ENCODE measurements around the gene RNASE12. TPM values are rescaled to one million over a fixed set of nuclear protein-coding genes. Genes with fewer than 3 reads are reported as not detected.

The RNASE12 gene
- total RNA-seq, 1 experiment from 2014 or later, result not detected

GRCh38 chr14:20603813-20604690, 12.9 kb upstream of the RNASE12 start:
- Histone ChIP-seq H3K79me2 (ENCODE audit: insufficient read depth, low read length) (no peaks in the 10 kb centered on the region), H3K18ac (ENCODE audit: insufficient read length, low read depth, low read length) (no peak overlapping the region), H2AK5ac (ENCODE audit: insufficient read length, low read length) (no peak overlapping the region), H3K4me1 (ENCODE audit: insufficient read depth, low read length) (no peaks in the 10 kb centered on the region; the same call in 1 of the 2 replicates), H2BK15ac (ENCODE audit: low read depth, low read length) (no peak overlapping the region), H4K5ac (ENCODE audit: insufficient read length, low read depth, low read length) (no peak overlapping the region), H4K8ac (replicated peaks; ENCODE audit: insufficient read length, low read depth, low read length) (no peak overlapping the region), H2BK5ac (ENCODE audit: insufficient read length, low read length) (no peak overlapping the region), H2BK20ac (ENCODE audit: low read depth, low read length, poor library complexity, severe bottlenecking) (no peak overlapping the region), H4K91ac (ENCODE audit: insufficient read length, low read depth, low read length) (no peak overlapping the region), H2BK120ac (ENCODE audit: low read depth, low read length, poor library complexity, severe bottlenecking) (no peak overlapping the region), H3T11ph (ENCODE audit: low read length) (no peak overlapping the region), H3K9ac (ENCODE audit: extremely low read depth, insufficient read length, low read length) (no peak overlapping the region), H3K23ac (ENCODE audit: insufficient read length, low read depth, low read length) (no peak overlapping the region), H3K4me2 (ENCODE audit: insufficient read depth, insufficient read length, low read length) (no peak overlapping the region), H3K27me3 (ENCODE audit: insufficient read depth, low read length) (no peaks in the 10 kb centered on the region), H3K4ac (ENCODE audit: low read depth, low read length) (no peak overlapping the region), H3K9me3 (ENCODE audit: control insufficient read depth, low read depth, low read length) (no peaks in the 10 kb centered on the region), H2AFZ (ENCODE audit: low read length) (no peak overlapping the region), H3K14ac (ENCODE audit: insufficient read depth, low read length) (no peak overlapping the region), H3K56ac (ENCODE audit: insufficient read length, low read depth, low read length) (no peak overlapping the region), H4K20me1 (ENCODE audit: control insufficient read depth, insufficient read depth, insufficient read length) (no peaks in the 10 kb centered on the region), H3K23me2 (ENCODE audit: insufficient read length, low read depth, low read length, poor library complexity, severe bottlenecking) (no peaks in the 10 kb centered on the region), H3K27ac (ENCODE audit: insufficient read length, low read depth, low read length) (no peak overlapping the region), H2BK12ac (ENCODE audit: insufficient read length, low read depth, low read length) (no peak overlapping the region), H3K79me1 (ENCODE audit: insufficient read depth, low read depth, low read length, poor library complexity, severe bottlenecking) (no peaks in the 10 kb centered on the region)
- no CpG with 5 or more reads among the region's 13 CpGs for WGBS (ENCODE audit: extremely low coverage, insufficient read length, low lambda C conversion rate)
- TF ChIP-seq CTCF (conservative IDR thresholded peaks at IDR 0.05), result no peak
- Mint-ChIP-seq H3K4me1 (peaks cover 8 to 14% of the 10 kb centered on the region in 2 experiments), H3K4me3 (no peak overlapping the region), H3K9me3 (no peaks in the 10 kb centered on the region; a peak in 1 of 5 replicates), H3K36me3 (ENCODE audit: insufficient read depth in 1 of 3, low read depth in 3 of 3) (no peaks in the 10 kb centered on the region), H3K27ac (no peak overlapping the region), H3K27me3 (ENCODE audit: low read depth) (no peaks in the 10 kb centered on the region)
- no peak for DNase-seq

Data from H9 (cell line).